HG03108 (cell line): ENCODE measurements around the gene EIF4A3.

ENCODE experiments used
- ATAC-seq: cut with Tn5 transposase; IDR thresholded peaks from one replicate; pipeline ENCODE4 v1.9.1; 2021; ENCODE audit warnings: moderate library complexity; ENCODE audit not compliant: unreplicated experiment

Gene EIF4A3

DNA sequence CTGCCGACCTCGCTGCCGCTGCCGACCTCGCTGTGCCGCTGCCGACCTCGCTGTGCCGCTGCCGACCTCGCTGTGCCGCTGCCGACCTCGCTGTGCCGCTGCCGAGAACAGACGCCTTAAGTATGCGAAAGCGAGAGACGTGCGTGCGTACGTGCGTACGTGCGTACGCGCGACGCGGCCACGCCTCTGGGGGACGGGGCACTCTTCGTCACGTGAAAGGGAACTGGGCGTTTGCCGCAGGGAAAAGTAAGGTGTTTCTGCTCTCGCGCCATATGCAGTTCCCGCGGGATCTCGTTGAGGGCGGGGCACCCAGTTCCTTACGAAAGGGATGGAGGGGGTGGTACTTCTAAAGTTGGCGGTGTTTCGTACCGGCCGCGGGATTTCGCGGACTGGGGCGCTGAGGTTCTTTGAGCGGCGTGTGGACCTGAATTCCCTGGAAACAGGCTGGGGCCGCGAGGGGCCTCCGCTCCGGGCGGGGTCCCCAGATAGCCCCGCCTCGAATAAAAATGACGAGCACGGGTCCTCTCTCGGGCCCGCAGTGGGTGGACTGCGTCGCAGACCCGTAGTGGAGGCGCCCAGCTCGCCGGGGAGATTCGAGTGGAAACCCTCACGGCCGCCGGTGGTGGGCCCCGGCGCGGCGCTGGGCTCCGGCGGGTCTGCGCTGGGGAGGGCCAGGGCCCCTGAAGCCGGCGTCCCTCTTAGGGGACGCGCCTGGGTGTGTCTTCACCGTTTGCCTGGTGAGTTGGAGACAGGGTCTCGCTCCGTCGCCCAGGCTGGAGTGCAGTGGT, at the start of gene EIF4A3:
Gene EIF4A3, minus strand, starts transcription at position 94 of the 788 bp plus-strand sequence. CDS start 167 bp downstream, outside the sequence.
- ATAC-seq = peak; percentile 71

DNA sequence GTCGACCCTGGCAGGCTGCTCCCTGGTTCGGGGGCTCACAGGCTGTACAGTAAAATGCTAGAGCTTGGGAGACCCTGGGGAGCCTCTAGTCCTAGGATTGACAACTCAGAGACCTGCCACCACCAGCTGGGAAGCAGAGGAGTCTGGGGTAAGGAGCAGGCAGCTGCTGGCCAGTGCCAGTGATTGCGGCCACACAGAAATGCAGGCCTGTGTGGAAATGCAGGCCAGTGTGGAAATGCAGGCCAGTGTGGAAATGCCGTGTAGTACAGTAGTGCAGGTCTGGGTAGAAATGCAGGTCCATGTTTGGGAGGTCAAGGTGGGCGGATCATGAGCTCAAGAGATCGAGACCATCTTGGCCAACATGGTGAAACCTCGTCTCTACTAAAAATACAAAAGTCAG, 49.7 kb upstream of the EIF4A3 start:
- ATAC-seq = no peak

- ATAC-seq = no peak
Observed at GRCh38 chr17:80195671-80196529, 49.0 kb upstream of the EIF4A3 start.

DNA sequence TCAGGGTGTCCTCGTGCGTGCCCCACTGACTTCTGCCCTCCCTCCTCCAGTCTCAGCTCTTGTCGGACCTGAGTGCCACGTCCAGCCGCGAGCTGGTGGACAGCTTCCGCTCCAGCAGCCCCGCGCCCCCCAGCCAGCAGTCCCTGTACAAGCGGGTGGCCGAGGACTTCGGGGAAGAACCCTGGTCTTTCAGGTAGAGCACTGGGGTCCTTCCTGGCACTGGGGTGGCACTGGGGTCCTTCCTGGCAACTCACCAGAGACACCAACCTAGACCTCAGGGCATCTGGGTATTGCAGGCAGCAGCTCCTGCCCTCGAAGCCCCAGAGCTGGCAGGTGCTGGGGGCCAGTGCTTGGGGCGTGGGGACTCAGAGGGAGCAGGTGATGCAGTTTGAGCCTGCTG, 48.2 kb upstream of the EIF4A3 start:
- ATAC-seq = no peak

GRCh38 chr17:80191865-80192661, 45.1 kb upstream of the EIF4A3 start:
- no peak for ATAC-seq

GRCh38 chr17:80191192-80191591, 44.3 kb upstream of the EIF4A3 start:
- no peak for ATAC-seq

DNA sequence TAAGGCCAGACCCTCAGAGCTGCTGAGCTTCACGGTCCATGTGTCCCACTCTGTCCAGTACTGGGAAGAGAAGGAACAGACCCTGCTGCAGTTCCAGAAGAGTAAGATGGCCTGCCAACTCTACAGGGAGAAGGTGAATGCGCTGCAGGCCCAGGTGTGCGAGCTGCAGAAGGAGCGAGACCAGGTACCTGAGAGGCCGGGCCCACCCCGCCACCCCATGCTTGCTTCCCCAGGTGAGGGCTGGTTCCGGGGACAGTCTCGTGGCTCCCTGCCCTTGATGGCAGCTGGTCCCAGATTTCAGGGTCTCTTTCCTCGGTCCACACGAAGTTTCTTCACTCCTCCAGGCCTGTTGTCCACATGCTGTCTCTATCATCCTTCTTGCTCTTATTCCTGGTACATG, 43.8 kb upstream of the EIF4A3 start:
- ATAC-seq = no peak

DNA sequence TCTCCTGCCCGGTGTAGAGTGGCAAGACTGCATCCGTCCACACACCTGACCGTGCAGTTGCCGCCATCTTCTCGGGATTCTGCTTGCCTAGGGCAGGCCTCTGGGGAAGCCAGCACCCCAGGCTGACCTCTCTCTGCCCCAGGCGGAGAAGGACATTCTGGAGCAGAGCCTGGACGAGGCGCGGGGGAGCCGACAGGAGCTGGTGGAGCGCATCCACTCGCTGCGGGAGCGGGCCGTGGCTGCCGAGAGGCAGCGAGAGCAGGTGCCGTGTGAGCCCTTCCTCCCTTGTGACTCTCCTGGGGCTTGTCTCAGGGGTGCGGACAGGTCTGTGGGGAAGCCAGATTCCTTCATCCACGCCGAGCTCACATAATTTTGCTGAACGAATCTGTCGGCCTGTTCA, 42.7 kb upstream of the EIF4A3 start:
- ATAC-seq = no peak

- no peak for ATAC-seq
Observed at GRCh38 chr17:80187515-80187941, 40.6 kb upstream of the EIF4A3 start.

- no peak for ATAC-seq
Observed at GRCh38 chr17:80187090-80187489, 40.2 kb upstream of the EIF4A3 start.

- ATAC-seq = no peak
Observed at GRCh38 chr17:80185968-80186367, 39.0 kb upstream of the EIF4A3 start.

DNA sequence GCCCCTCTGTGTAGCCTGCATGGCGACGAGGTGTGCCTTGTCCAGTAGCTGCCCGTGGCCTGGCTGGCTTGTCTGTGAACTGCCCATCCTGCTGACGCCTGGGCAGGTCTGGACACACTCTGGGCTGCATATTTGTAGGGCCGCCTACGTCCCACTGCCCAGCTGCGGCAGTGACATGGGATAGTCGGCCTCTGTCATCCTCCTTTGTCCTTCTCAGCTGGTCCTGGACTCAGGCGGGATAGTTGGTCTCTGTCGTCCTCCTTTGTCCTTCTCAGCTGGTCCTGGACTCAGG, 37.4 kb upstream of the EIF4A3 start:
- no peak for ATAC-seq

GRCh38 chr17:80183581-80184422, 36.9 kb upstream of the EIF4A3 start:
- ATAC-seq = no peak

GRCh38 chr17:80182845-80183223, 35.9 kb upstream of the EIF4A3 start:
- no peak for ATAC-seq

GRCh38 chr17:80182118-80182844, 35.4 kb upstream of the EIF4A3 start:
- no peak for ATAC-seq

- ATAC-seq = no peak
Observed at GRCh38 chr17:80181431-80181830, 34.5 kb upstream of the EIF4A3 start.

- no peak for ATAC-seq
Observed at GRCh38 chr17:80180192-80180591, 33.3 kb upstream of the EIF4A3 start.

GRCh38 chr17:80177986-80178595, 31.2 kb upstream of the EIF4A3 start:
- ATAC-seq = no peak

DNA sequence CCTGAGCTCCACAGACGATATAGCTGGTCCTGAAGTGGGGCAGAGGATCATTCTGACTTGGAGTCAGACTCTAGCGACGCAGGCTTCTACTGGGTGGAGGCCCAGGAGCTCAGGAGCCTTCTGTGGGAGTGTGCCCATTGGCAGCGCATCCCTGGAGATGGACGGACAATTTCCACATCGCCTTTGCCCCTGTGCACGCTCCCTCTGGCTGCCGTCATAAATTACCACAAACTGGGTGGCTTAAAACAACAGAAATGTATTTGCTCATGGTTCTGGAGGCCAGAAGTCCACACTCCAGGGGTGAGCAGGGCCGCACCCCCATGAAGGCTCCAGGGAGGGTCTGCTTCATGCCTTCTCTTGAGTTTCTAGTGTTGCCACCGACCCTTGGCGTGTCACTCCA, 29.8 kb upstream of the EIF4A3 start:
- ATAC-seq = no peak
